ENCODE results near the gene JADE2.
A peak's percentile ranks its signal among the peaks of the same experiment; 100 is the strongest.
"Not testable (repeated sequence)": the region's sequence is repeated elsewhere in the genome, so short reads cannot be mapped to it uniquely, and the experiment has no call there.

The JADE2 gene

DNA sequence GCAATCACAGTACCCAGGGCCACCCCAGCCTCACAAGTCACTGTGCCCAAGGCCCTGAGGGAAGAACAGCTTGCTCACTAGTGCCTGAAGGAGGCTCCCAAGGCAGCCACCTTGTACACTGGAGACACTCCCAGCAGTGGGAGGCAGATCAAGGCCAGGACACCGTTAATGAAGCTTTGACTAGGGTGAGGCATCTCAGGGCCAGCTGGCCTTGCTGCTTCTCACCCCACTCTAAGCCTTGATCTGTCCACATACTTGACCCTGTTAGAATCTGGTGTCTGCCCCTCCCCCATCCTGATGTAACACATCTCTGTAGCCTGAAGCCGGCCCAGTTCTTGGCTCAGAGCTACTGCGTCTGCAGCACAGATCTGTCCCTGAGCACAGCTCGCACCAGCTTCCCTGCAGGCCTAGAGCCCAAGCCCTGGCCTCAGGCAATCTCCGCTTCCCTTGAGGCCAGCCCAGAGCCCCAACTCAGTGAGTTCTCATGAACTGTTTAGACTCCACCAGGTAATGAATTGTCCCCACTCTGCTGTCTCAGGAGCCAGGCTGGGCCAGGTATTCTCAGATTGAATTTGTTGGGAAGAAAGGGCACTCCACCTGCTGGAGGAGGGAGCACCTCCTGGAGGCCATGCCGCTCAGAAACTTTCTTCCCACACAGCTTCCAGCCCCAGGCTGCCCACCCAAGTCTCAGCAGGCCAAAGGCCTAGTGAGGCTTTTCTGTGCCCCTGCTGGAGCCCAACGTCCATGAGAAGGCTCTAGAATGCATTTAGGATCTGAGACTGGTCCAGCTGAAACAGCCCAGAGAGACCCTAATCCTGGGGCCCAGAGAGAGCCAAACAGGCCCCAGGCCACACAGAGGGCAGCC lies 13.4 kb upstream of the JADE2 start:
- no peak overlapping the region for H3K9ac ChIP-seq (ENCODE audit: low read length)
- no peak overlapping the region for H3K4me3 ChIP-seq (ENCODE audit: low read length)
- no peaks in the 10 kb centered on the region for H3K4me1 ChIP-seq (ENCODE audit: control insufficient read depth, insufficient read depth, low read length)
- H3K36me3 ChIP-seq (ENCODE audit: control insufficient read depth, insufficient read depth, low read length) = peaks cover 2% of the 10 kb centered on the region
- H3K27ac ChIP-seq (ENCODE audit: low read depth, low read length) = no peak overlapping the region
- H3K27me3 ChIP-seq (ENCODE audit: control insufficient read depth, insufficient read depth, low read length) = no peaks in the 10 kb centered on the region

DNA sequence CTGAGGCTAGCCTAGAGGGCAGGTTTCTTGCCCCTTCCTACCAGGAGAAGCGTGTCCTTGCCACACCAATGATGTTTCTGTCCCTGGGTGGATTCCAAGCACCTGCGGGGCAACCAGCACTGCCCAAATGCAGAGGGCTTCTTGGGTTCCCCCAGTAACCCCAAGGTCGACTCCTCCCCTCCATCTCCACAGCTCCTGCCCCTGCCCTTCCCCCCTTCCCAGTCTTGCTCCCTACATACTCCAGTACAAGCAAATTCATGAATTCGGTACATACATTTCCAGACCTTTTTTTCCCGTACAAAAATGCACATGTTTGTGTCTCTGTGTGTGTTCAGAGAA lies 12.8 kb upstream of the JADE2 start:
- H3K27ac ChIP-seq (ENCODE audit: low read depth, low read length) = no peak overlapping the region
- no peaks in the 10 kb centered on the region for H3K4me1 ChIP-seq (ENCODE audit: control insufficient read depth, insufficient read depth, low read length)
- H3K36me3 ChIP-seq (ENCODE audit: control insufficient read depth, insufficient read depth, low read length) = peaks cover 2% of the 10 kb centered on the region

DNA sequence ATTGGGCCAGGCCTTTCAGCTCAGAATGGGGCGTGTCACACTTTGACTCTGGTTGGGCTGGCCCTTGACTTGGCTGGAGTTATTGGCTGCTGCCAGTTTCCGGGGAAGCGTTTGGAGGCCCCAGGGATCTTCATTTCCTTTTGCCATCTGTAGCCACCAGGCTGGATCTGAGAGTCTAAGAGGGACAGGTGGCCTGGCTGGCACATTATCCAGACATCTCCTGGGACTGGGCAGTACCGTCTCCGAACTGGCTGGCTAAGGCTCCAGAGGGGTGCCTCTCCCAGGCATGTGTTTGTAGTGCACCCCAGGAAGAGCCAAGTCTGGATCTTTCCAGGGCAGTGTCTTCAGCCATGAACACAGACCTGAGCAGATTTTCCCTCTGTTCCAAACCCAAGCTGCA lies 9.7 kb upstream of the JADE2 start:
- no peak overlapping the region for H3K4me3 ChIP-seq (ENCODE audit: low read length)

More for the DNA sequence above, 12.8 kb upstream of the JADE2 start:
- Histone ChIP-seq H3K9ac (ENCODE audit: low read length) (no peak overlapping the region), H3K27me3 (ENCODE audit: control insufficient read depth, insufficient read depth, low read length) (no peaks in the 10 kb centered on the region), H3K4me3 (ENCODE audit: low read length) (no peak overlapping the region)

DNA sequence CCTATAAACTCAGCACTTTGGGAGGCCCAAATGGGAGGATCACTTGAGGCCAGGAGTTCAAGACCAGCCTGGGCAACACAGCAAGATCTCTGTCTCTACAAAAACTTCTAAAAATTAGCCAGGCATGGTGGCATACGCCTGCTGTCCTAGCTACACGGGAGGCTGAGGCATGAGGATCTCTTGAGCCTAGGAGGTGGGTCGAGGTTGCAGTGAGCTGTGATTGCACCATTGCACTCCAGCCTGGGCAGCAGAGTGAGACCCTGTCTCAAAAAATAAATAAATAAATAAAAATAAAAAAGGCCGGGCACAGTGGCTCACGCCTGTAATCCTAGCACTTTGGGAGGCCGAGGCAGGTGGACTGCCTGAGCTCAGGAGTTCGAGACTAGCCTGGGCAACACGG lies 8.5 kb upstream of the JADE2 start:
- H3K4me1 ChIP-seq (ENCODE audit: control insufficient read depth, insufficient read depth, low read length); H3K36me3 ChIP-seq (ENCODE audit: control insufficient read depth, insufficient read depth, low read length); H3K4me3 ChIP-seq (ENCODE audit: low read length); H3K27me3 ChIP-seq (ENCODE audit: control insufficient read depth, insufficient read depth, low read length); H3K27ac ChIP-seq (ENCODE audit: low read depth, low read length); H3K9ac ChIP-seq (ENCODE audit: low read length): not testable (repeated sequence)

More for the DNA sequence above, 9.7 kb upstream of the JADE2 start:
- no peak overlapping the region for H3K9ac ChIP-seq (ENCODE audit: low read length)
- H3K27ac ChIP-seq (ENCODE audit: low read depth, low read length) = no peak overlapping the region
- H3K4me1 ChIP-seq (ENCODE audit: control insufficient read depth, insufficient read depth, low read length) = no peaks in the 10 kb centered on the region
- H3K27me3 ChIP-seq (ENCODE audit: control insufficient read depth, insufficient read depth, low read length) = no peaks in the 10 kb centered on the region
- H3K36me3 ChIP-seq (ENCODE audit: control insufficient read depth, insufficient read depth, low read length) = peaks cover 3% of the 10 kb centered on the region

DNA sequence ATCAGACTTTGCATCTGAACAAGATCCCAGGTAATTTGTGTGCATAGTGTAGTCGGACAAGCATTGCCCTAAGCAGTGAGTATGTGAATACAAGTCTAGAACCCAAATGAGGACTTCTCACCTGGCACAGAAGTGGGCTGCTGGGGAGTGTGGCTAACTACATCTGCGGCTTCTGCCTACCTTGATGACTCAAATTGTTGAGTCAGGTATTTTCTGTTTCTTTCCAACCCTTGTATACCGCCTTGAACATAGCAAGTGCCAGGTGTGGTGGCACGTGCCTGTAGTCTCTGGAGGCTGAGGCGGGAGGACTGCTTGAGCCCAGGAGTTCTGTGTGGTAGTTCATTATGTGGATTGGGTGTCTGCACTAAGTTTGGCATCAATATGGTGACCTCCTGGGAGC lies 7.9 kb upstream of the JADE2 start:
- Histone ChIP-seq H3K4me1 (ENCODE audit: control insufficient read depth, insufficient read depth, low read length) (no peaks in the 10 kb centered on the region), H3K9ac (ENCODE audit: low read length) (no peak overlapping the region), H3K27ac (ENCODE audit: low read depth, low read length) (no peak overlapping the region), H3K36me3 (ENCODE audit: control insufficient read depth, insufficient read depth, low read length) (peaks cover 4% of the 10 kb centered on the region), H3K27me3 (ENCODE audit: control insufficient read depth, insufficient read depth, low read length) (no peaks in the 10 kb centered on the region), H3K4me3 (ENCODE audit: low read length) (no peak overlapping the region)

DNA sequence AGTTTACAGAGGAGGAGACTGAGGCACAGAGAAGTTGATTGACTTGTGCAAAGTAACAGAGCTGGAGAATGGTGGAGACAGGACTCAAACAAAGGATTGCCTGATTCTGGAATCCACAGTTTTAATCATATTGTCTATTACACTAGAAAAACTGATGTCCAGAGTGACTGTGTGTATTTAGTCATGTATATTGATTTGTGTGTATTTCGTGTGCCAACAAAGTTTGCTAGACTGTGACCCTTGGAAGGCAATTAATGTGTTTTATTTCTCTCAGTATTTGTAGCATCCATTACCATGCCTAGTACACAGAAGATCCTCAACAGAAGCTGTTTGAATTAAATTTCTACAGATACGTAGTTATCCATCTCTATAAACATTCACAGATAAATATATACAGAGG lies 5.5 kb upstream of the JADE2 start:
- H3K36me3 ChIP-seq (ENCODE audit: control insufficient read depth, insufficient read depth, low read length) = peaks cover 4% of the 10 kb centered on the region
- H3K27ac ChIP-seq (ENCODE audit: low read depth, low read length) = no peak overlapping the region
- no peak overlapping the region for H3K9ac ChIP-seq (ENCODE audit: low read length)
- no peaks in the 10 kb centered on the region for H3K4me1 ChIP-seq (ENCODE audit: control insufficient read depth, insufficient read depth, low read length)
- H3K4me3 ChIP-seq (ENCODE audit: low read length) = no peak overlapping the region
- H3K27me3 ChIP-seq (ENCODE audit: control insufficient read depth, insufficient read depth, low read length) = no peaks in the 10 kb centered on the region

DNA sequence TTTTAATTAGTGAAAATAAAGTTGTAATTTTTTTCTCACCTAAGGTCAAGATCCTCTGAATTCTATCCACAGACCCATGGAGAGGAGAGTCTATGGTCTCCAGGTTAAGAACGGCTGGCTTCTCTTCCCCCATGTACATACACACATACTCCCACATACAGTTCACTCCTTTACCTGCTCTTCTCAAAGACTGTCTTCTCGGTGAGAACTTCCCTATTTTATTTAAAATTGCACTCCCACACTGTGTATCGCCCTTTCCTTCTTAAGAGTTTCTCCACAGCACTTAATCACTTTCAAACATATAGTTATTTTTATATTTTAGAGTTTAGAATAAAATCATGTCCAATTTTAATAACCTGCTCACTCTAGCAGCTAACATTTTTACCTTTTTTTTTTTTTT lies 3.6 kb upstream of the JADE2 start:
- H3K27ac ChIP-seq (ENCODE audit: low read depth, low read length) = no peak overlapping the region
- H3K9ac ChIP-seq (ENCODE audit: low read length) = no peak overlapping the region
- no peak overlapping the region for H3K4me3 ChIP-seq (ENCODE audit: low read length)
- no peaks in the 10 kb centered on the region for H3K27me3 ChIP-seq (ENCODE audit: control insufficient read depth, insufficient read depth, low read length)
- no peaks in the 10 kb centered on the region for H3K4me1 ChIP-seq (ENCODE audit: control insufficient read depth, insufficient read depth, low read length)
- peaks cover 3% of the 10 kb centered on the region for H3K36me3 ChIP-seq (ENCODE audit: control insufficient read depth, insufficient read depth, low read length)

DNA sequence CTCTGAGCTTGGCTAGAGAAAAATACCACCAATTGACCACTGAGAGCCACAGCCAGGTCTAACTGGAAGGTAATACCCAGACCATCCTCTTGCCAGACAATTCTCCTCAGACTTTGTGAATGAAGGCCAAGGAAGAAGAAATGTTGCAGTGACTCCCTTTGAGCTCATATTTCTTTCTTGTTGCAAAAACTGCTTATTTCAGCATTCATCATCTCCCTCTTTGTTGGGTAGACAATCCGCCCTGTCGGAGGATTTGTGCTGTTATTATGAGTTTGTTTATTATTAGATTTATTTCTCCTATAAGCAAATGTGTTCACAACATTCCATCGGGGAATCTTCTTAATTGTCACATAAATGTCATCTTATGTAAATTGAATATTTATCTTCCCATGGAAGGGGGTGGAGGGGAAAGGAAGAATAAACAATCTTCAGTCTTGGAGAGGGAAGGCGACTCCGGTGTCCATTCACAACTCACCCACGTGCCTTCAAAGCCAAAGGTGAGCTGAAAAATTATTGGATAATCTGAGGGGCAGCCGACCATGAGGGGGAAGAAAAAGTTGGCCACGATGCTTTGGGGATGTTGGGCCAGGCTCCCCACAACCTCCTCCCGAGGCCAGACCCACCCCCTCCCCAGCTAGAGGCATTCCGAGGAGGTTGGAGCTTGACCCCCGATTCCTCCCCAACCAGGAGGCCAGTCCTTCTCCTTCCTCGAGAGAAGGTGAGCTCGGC lies 1.8 kb upstream of the JADE2 start:
- H3K4me3 ChIP-seq (ENCODE audit: low read length) = peak overlapping the region; percentile 92
- no peak overlapping the region for H3K9ac ChIP-seq (ENCODE audit: low read length)
- peak overlapping the region; percentile 98 for H3K27ac ChIP-seq (ENCODE audit: low read depth, low read length)
- H3K4me1 ChIP-seq (ENCODE audit: control insufficient read depth, insufficient read depth, low read length) = peaks cover 6% of the 10 kb centered on the region
- no peaks in the 10 kb centered on the region for H3K27me3 ChIP-seq (ENCODE audit: control insufficient read depth, insufficient read depth, low read length)
- H3K36me3 ChIP-seq (ENCODE audit: control insufficient read depth, insufficient read depth, low read length) = peaks cover 3% of the 10 kb centered on the region

DNA sequence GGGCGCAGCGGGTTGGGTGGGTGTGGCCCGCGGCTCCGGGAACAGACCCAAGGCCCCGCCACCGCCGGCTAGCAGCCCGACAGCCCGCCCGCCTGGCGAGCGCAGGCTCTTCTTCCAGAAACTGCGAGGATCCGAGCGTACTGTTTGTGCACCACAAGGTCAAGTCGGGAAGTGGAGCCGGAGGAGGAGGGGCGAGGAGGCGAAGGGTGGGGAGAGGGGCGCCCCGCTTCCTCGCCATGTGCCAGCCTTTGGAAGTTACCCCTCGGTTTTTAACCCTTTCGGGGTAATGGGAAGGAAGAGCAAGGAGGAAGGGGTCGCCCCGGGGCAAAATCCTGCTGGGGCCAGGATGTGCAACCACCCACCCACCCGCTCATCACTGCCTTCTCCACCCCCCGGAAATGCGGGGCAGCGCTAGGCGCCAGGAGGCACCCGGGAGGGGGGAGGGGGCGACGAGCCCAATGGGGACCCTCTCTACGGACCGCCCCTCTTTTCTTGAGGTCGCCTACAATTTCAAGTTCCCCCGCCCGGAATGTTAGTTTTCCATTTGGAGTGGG lies 1.1 kb upstream of the JADE2 start:
- H3K4me1 ChIP-seq (ENCODE audit: control insufficient read depth, insufficient read depth, low read length) = peaks cover 6% of the 10 kb centered on the region

DNA sequence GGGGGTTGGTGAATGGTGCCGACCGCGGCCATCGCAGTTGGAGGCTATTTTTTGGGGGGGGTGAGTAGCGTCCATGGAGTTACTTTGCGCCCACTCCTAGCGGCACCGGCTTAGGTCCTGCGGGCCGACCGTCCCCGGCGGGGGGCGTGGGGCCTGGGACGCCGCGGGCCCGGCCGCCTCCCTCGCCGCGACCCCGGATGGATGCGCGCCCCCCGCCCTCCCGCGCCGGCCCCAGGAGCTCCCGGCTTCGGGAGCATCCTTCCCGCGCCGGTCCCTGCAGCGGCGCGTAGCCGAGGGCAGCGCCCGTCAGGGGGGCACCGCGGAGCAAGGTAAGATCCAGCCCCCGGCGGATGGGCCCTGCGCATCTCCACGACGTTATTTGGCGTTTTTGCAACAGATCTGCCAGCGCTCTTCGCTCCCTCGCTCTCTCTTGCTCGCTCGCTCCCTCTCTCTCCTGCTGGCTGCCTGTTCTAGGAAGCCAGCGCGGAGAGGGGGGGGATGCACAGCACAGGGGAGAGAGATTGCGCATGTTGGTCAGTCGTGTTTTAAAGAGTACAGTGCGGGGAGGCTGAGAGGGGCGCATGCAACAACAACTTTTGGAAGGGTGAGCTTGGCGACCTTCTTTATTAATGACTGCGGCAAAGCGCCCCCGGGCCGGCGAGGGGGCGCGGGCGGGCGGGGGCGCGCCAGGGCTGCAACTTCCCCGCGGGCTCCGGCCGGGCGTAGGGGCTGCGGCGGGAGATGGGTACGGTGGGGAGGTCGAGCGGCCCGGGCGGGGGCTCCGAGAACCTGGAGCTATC lies 413 bp downstream of the JADE2 start:
- H3K27me3 ChIP-seq (ENCODE audit: control insufficient read depth, insufficient read depth, low read length) = no peaks in the 10 kb centered on the region
- peak overlapping the region; percentile 98 for H3K27ac ChIP-seq (ENCODE audit: low read depth, low read length)
- H3K36me3 ChIP-seq (ENCODE audit: control insufficient read depth, insufficient read depth, low read length) = peaks cover under 1% of the 10 kb centered on the region
- H3K4me1 ChIP-seq (ENCODE audit: control insufficient read depth, insufficient read depth, low read length) = peaks cover 6% of the 10 kb centered on the region
- H3K4me3 ChIP-seq (ENCODE audit: low read length) = peak overlapping the region; percentile 78
- H3K9ac ChIP-seq (ENCODE audit: low read length) = peak overlapping the region; percentile 61

More for the DNA sequence above, 1.1 kb upstream of the JADE2 start:
- Histone ChIP-seq H3K27me3 (ENCODE audit: control insufficient read depth, insufficient read depth, low read length) (no peaks in the 10 kb centered on the region), H3K27ac (ENCODE audit: low read depth, low read length) (peak overlapping the region; percentile 98), H3K9ac (ENCODE audit: low read length) (peak overlapping the region; percentile 96), H3K36me3 (ENCODE audit: control insufficient read depth, insufficient read depth, low read length) (peaks cover 3% of the 10 kb centered on the region), H3K4me3 (ENCODE audit: low read length) (peak overlapping the region; percentile 92)

DNA sequence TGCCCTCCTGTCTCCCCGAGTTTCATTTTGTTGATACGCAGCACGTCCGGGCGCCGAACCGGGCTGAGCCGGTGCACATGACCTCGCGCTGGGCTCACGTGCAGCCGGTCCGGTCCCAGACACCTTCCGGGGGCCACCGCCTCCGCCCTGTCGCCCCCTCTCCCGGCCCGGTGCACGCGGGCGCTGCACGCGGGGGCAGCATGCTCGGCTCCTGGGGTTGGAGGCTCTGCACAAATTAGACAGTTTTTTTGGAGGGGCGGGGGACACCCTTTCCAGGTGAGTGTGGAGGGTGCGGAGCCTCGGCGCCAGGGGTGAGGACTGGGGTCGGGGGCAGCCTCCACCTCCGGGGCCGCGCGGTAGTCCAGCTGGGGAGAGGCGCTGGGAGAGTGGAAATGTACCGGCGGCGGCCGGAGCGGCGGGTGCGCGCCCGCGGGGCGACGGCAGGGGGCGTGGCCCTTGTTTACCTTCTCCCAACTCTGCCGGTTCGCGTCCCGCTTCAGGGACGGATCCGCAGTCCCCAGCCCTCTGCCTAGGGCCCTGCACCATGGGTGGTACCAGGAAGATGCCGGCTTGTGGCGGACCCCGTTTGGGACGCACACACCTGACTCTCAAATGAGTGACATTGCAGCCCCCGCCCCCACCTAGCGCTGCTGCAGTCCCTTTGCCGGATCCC lies 1.1 kb downstream of the JADE2 start:
- Histone ChIP-seq H3K4me1 (ENCODE audit: control insufficient read depth, insufficient read depth, low read length) (peaks cover 6% of the 10 kb centered on the region), H3K9ac (ENCODE audit: low read length) (peak overlapping the region; percentile 61), H3K4me3 (ENCODE audit: low read length) (peak overlapping the region; percentile 78), H3K27ac (ENCODE audit: low read depth, low read length) (peak overlapping the region; percentile 98), H3K36me3 (ENCODE audit: control insufficient read depth, insufficient read depth, low read length) (no peaks in the 10 kb centered on the region), H3K27me3 (ENCODE audit: control insufficient read depth, insufficient read depth, low read length) (no peaks in the 10 kb centered on the region)

Measured in rectal smooth muscle tissue (tissue), 1 donor.